AG09319 (cell line): Measurements from ENCODE around the gene SPCS2.

ENCODE experiments used
- DNase-seq: peaks from one replicate; pipeline ENCODE4 v3.0.0-alpha.2; 2010; ENCODE audit warnings: low read depth; ENCODE audit errors: extremely low read depth
- CTCF ChIP-seq: IDR thresholded peaks from 2 replicates; pipeline ENCODE4 v1.5.1; 2011; ENCODE audit warnings: low read depth, mild to moderate bottlenecking, inconsistent platforms, low read length, moderate library complexity

The SPCS2 gene

GRCh38 chr11:74936087-74936486 is 13.0 kb upstream of the SPCS2 start:
- no peak for TF ChIP-seq CTCF

GRCh38 chr11:74936976-74937375 is 12.1 kb upstream of the SPCS2 start:
- no peak for DNase-seq
- TF ChIP-seq CTCF: no peak

More at GRCh38 chr11:74936087-74936486, 13.0 kb upstream of the SPCS2 start:
- DNase-seq: no peak

- no peak for DNase-seq
- no peak for TF ChIP-seq CTCF
These were observed 11.2 kb upstream of the SPCS2 start for GRCh38 chr11:74937696-74938475.

- no peak for DNase-seq
- no peak for TF ChIP-seq CTCF
These were observed 7.6 kb upstream of the SPCS2 start for GRCh38 chr11:74941492-74941891.

- DNase-seq: no peak
- TF ChIP-seq CTCF: no peak
These were observed 6.8 kb upstream of the SPCS2 start for GRCh38 chr11:74942073-74942759.

- no peak for TF ChIP-seq CTCF
- no peak for DNase-seq
These were observed 544 bp upstream of the SPCS2 start for GRCh38 chr11:74948546-74948897.

- TF ChIP-seq CTCF: no peak
These were observed 679 bp downstream of the SPCS2 start for GRCh38 chr11:74949753-74950137.

More at GRCh38 chr11:74949753-74950137, 679 bp downstream of the SPCS2 start:
- DNase-seq: no peak
